HepG2 (cell line): ENCODE measurements around the gene ANK3. TPM values are rescaled to one million over a fixed set of nuclear protein-coding genes. Genes with fewer than 3 reads are reported as not detected.

Source experiments
- ATAC-seq: fragments of 200-7000 bp; cut with Tn5 transposase; 3 replicates; pipeline ENCODE4 v1.9.1; 2020; ENCODE audit warnings: mild to moderate bottlenecking, moderate library complexity
- BruUV-seq: library from RNA; stranded (reverse); fragments of 400-500 nt; replicated peaks from 2 replicates; lab custom pipeline; 2021; lab: Mats Ljungman, UMichigan
- CTCF ChIA-PET: fragments of 300-600 bp; formaldehyde crosslinking; extraction: SDS; loops from one replicate; lab custom pipeline; 2021; ENCODE audit warnings: low total read pairs, inconsistent platforms, low intra/inter-chr PET ratio; lab: Yijun Ruan, JAX
- POLR2A ChIA-PET: fragments of 350-600 bp; sonication (Branson Sonifier 250); formaldehyde crosslinking; loops from one replicate; lab custom pipeline; 2020; ENCODE audit warnings: antibody characterized with exemption, inconsistent platforms; lab: Yijun Ruan, JAX
- DNase-seq: peaks from one replicate; pipeline ENCODE4 v3.0.0-alpha.2; 2015; ENCODE audit warnings: low spot score
- FAIRE-seq: peaks from 3 replicates; lab custom pipeline; 2011; peaks lifted over from hg19 to GRCh38; lab: Jason Lieb, UNC
- H2AFZ ChIP-seq: one replicate; pipeline ENCODE4 v1.6.1; 2011; ENCODE audit warnings: low read length, inconsistent platforms
- H3K27ac ChIP-seq: fragments of 300-600 bp; 3 replicates; pipeline ENCODE4 v1.8.0; 2011; ENCODE audit warnings: mixed run types, mild to moderate bottlenecking, mixed read lengths, low read length, inconsistent platforms; ENCODE audit not compliant: insufficient read depth; ENCODE audit errors: extremely low read length
- H3K27me3 ChIP-seq, 2 experiments: fragments of 200-600 bp in 1 of 2; 2 replicates in 1 of 2; 3 replicates in 1 of 2; pipeline versions ENCODE4 v1.6.0 to v1.8.0; 2011; ENCODE audit warnings: low read length in 2 of 2, mild to moderate bottlenecking in 2 of 2, moderate library complexity in 2 of 2, inconsistent platforms in 1 of 2; ENCODE audit not compliant: insufficient read depth in 2 of 2, control insufficient read depth in 1 of 2
- H3K36me3 ChIP-seq, 2 experiments: fragments of 200-600 bp in 1 of 2; replicated peaks in 1 of 2; 2 replicates in 1 of 2; 3 replicates in 1 of 2; pipeline versions ENCODE4 v1.5.1 to v1.8.0; 2011; ENCODE audit warnings: low read length in 2 of 2, inconsistent platforms in 1 of 2; ENCODE audit not compliant: insufficient read depth in 2 of 2, control insufficient read depth in 1 of 2
- H3K4me1 ChIP-seq: 2 replicates; pipeline ENCODE4 v1.5.1; 2012; ENCODE audit warnings: low read length, inconsistent platforms; ENCODE audit not compliant: insufficient read depth
- H3K4me2 ChIP-seq: 2 replicates; pipeline ENCODE4 v1.6.0; 2011; ENCODE audit warnings: low read depth, low read length, inconsistent platforms
- H3K4me3 ChIP-seq, 3 experiments: fragments of 200-600 bp in 1 of 3; sonication (generic), shearing (Covaris generic) in 1 of 3; replicated peaks in 1 of 3; 2 replicates each; pipeline ENCODE4 v1.5.1; 2011 to 2016; ENCODE audit warnings: low read length in 3 of 3, inconsistent platforms in 2 of 3, low read depth in 2 of 3, mild to moderate bottlenecking in 2 of 3, control low read depth in 1 of 3, mixed read lengths in 1 of 3; ENCODE audit not compliant: insufficient read depth in 1 of 3
- H3K79me2 ChIP-seq: one replicate; pipeline ENCODE4 v1.6.1; 2011; ENCODE audit warnings: low read length, inconsistent platforms; ENCODE audit not compliant: insufficient read depth
- H3K9ac ChIP-seq: 2 replicates; pipeline ENCODE4 v1.6.0; 2011; ENCODE audit warnings: mild to moderate bottlenecking, low read depth, low read length, inconsistent platforms; ENCODE audit not compliant: insufficient read depth
- H3K9me3 ChIP-seq: 2 replicates; pipeline ENCODE4 v1.5.1; 2012; ENCODE audit warnings: mild to moderate bottlenecking, low read length
- H4K20me1 ChIP-seq: 2 replicates; pipeline ENCODE4 v1.6.0; 2011; ENCODE audit warnings: inconsistent platforms, mild to moderate bottlenecking, low read length, moderate library complexity; ENCODE audit not compliant: insufficient read depth
- ADNP ChIP-seq: sonication (generic); formaldehyde crosslinking; IDR thresholded peaks from 2 replicates; pipeline ENCODE4 v1.4.0; 2020; ENCODE audit warnings: missing genetic modification reagents
- E2F5 ChIP-seq: sonication (generic); formaldehyde crosslinking; conservative IDR thresholded peaks from 2 replicates; pipeline ENCODE4 v1.4.0; 2020; ENCODE audit warnings: missing genetic modification reagents
- FOXO1 ChIP-seq: sonication (generic); formaldehyde crosslinking; IDR thresholded peaks from 2 replicates; pipeline ENCODE4 v1.4.0; 2020; ENCODE audit warnings: missing genetic modification reagents
- KLF11 ChIP-seq: IDR thresholded peaks from 2 replicates; pipeline ENCODE4 v1.6.1; 2016; ENCODE audit warnings: missing compliant biosample characterization
- NFATC3 ChIP-seq: sonication (generic); formaldehyde crosslinking; IDR thresholded peaks from 2 replicates; pipeline ENCODE4 v1.5.1; 2020; ENCODE audit warnings: mild to moderate bottlenecking, missing genetic modification reagents
- NFRKB ChIP-seq: fragments of 450-650 bp; IDR thresholded peaks from 2 replicates; pipeline ENCODE4 v1.6.1; 2017
- NONO ChIP-seq, 2 experiments: fragments of 450-650 bp in 1 of 2; sonication (generic) in 1 of 2; formaldehyde crosslinking in 1 of 2; IDR thresholded peaks in 1 of 2; conservative IDR thresholded peaks in 1 of 2; 2 replicates each; pipeline versions ENCODE4 v1.6.1 to v1.8.0; 2017 to 2022; ENCODE audit warnings: mild to moderate bottlenecking in 1 of 2, missing genetic modification reagents in 1 of 2, moderate library complexity in 1 of 2
- SAFB2 ChIP-seq: sonication (generic); formaldehyde crosslinking; IDR thresholded peaks from 2 replicates; pipeline ENCODE4 v1.5.1; 2020; ENCODE audit warnings: missing genetic modification reagents, low read depth, mild to moderate bottlenecking, borderline replicate concordance
- SOX5 ChIP-seq: IDR thresholded peaks from 2 replicates; pipeline ENCODE4 v1.6.1; 2016; ENCODE audit warnings: borderline replicate concordance
- TP53 ChIP-seq: sonication (generic); formaldehyde crosslinking; conservative IDR thresholded peaks from 2 replicates; pipeline ENCODE4 v1.4.0; 2020; ENCODE audit warnings: missing genetic modification reagents
- ZBTB39 ChIP-seq: sonication (generic); formaldehyde crosslinking; IDR thresholded peaks from 2 replicates; pipeline ENCODE4 v1.5.0; 2020; ENCODE audit warnings: missing genetic modification reagents
- ZBTB49 ChIP-seq: sonication (generic); formaldehyde crosslinking; IDR thresholded peaks from 2 replicates; pipeline ENCODE4 v1.4.0; 2020; ENCODE audit warnings: missing genetic modification reagents, borderline replicate concordance
- ZNF564 ChIP-seq: sonication (generic); formaldehyde crosslinking; IDR thresholded peaks from 2 replicates; pipeline ENCODE4 v1.8.1; 2023; ENCODE audit warnings: mild to moderate bottlenecking, missing genetic modification reagents
- WGBS: methylation state at CpG from one replicate; pipeline ENCODE4 v1.1.6; 2017; ENCODE audit warnings: low lambda C conversion rate; 5-methylcytosine and 5-hydroxymethylcytosine counted together
- in situ Hi-C: cut with HindIII; loops from 2 replicates; pipeline ENCODE4 v1.10.0; 2017; ENCODE audit warnings: low pct_unique_long_range_greater_than_20kb; ENCODE audit not compliant: extremely low pct_ligation_motif_present
- intact Hi-C: fragments of 100-400 bp; cut with micrococcal nuclease; formaldehyde crosslinking; loops from one replicate; pipeline ENCODE4 v1.10.0; 2022; ENCODE audit not compliant: unreplicated experiment
- polyA plus RNA-seq, 8 experiments: library from polyadenylated mRNA; depleted of rRNA in 3 of 8; stranded (reverse) in 7 of 8; unstranded in 1 of 8; fragments of >200 nt; fragmentation: Illumina TruSeq in 4 of 8; extraction: Trizol in 4 of 8; gene quantifications; 2 replicates each; pipeline versions ENCODE4 v1.2.1 to v1.2.3, GENCODE V29; 2011 to 2016; ENCODE audit warnings: low read depth in 4 of 8, missing spikeins in 1 of 8, mixed read lengths in 1 of 8; ENCODE audit not compliant: insufficient read depth in 1 of 8
- total RNA-seq, 5 experiments: library from RNA; depleted of rRNA; stranded (reverse); fragments of >200 nt; fragmentation: Illumina TruSeq; extraction: Trizol; gene quantifications; 2 replicates each; pipeline ENCODE4 v1.2.3, GENCODE V29; 2016; ENCODE audit warnings: low read depth in 1 of 5

Gene ANK3
- total and polyA plus RNA-seq, 2 of the 13 experiments (the other 11 are each of a cell fraction or from before 2014, with no cell fraction given) = not detected

GRCh38 chr10:60413306-60414012 lies 23.8 kb upstream of the ANK3 start:
- POLR2A ChIA-PET = no interaction called here
- intact Hi-C loops = no loop called here
- in situ Hi-C loops = no loop called here

GRCh38 chr10:60410970-60411369 lies 21.3 kb upstream of the ANK3 start:
- no peak for FAIRE-seq
- in situ Hi-C loops (no loop called here), intact Hi-C loops (no loop called here)
- no peaks in the 10 kb centered on the region; a peak in 1 of 5 replicates for H3K27me3 ChIP-seq
- H3K9me3 ChIP-seq = no peaks in the 10 kb centered on the region
- 13% methylated on average over 3 of the region's 3 CpGs for WGBS
- H3K36me3 ChIP-seq = no peaks in the 10 kb centered on the region
- POLR2A ChIA-PET = no interaction called here
- no peak overlapping the region for H3K9ac ChIP-seq
- no peak overlapping the region for H3K27ac ChIP-seq
- CTCF ChIA-PET = no interaction called here
- no peaks in the 10 kb centered on the region for H3K79me2 ChIP-seq
- H3K4me2 ChIP-seq = no peak overlapping the region
- no peaks in the 10 kb centered on the region for H4K20me1 ChIP-seq
- DNase-seq = no peak
- no peaks in the 10 kb centered on the region for H3K4me1 ChIP-seq
- H3K4me3 ChIP-seq = no peak overlapping the region
- no peak for ATAC-seq
- no peak overlapping the region for H2AFZ ChIP-seq
- no TSS peak for BruUV-seq
- no peak for TF ChIP-seq NFATC3 (CRISPR knock-in tag)
- no peak for TF ChIP-seq ZBTB49 (CRISPR knock-in tag)
- no peak for TF ChIP-seq ZBTB39 (CRISPR knock-in tag)
- no peak for TF ChIP-seq SAFB2 (CRISPR knock-in tag)
- no peak for TF ChIP-seq NONO (IDR thresholded peaks at IDR 0.05)
- no peak for TF ChIP-seq NONO (CRISPR knock-in tag; conservative IDR thresholded peaks at IDR 0.05)
- no peak for TF ChIP-seq FOXO1 (CRISPR knock-in tag)
- no peak for TF ChIP-seq TP53 (CRISPR knock-in tag)
- TF ChIP-seq E2F5 = no peak

More at GRCh38 chr10:60413306-60414012, 23.8 kb upstream of the ANK3 start:
- H4K20me1 ChIP-seq = no peaks in the 10 kb centered on the region
- no peaks in the 10 kb centered on the region for H3K36me3 ChIP-seq
- CTCF ChIA-PET = no interaction called here
- no peaks in the 10 kb centered on the region for H3K4me1 ChIP-seq
- no TSS peak for BruUV-seq
- no peak for DNase-seq
- H3K79me2 ChIP-seq = no peaks in the 10 kb centered on the region
- no peak overlapping the region for H3K4me3 ChIP-seq
- H3K9me3 ChIP-seq = no peaks in the 10 kb centered on the region
- TF ChIP-seq ZNF564 (no peak), SOX5 (CRISPR knock-in tag) (no peak), ADNP (CRISPR knock-in tag) (no peak), NFRKB (no peak), KLF11 (CRISPR knock-in tag) (no peak)
- no peak overlapping the region for H2AFZ ChIP-seq
- FAIRE-seq = no peak
- no peak for ATAC-seq
- 2% methylated on average over 2 of the region's 2 CpGs for WGBS
- H3K27ac ChIP-seq = no peak overlapping the region
- no peak overlapping the region for H3K4me2 ChIP-seq
- no peak overlapping the region for H3K9ac ChIP-seq
- no peaks in the 10 kb centered on the region; a peak in 1 of 5 replicates for H3K27me3 ChIP-seq
